Measurements from ENCODE around the gene SPOUT1. TPM values are rescaled to one million over a fixed set of nuclear protein-coding genes. Genes with fewer than 3 reads are reported as not detected.

Gene SPOUT1
- total and polyA plus RNA-seq, 2 of the 13 experiments (the other 11 are each of a cell fraction or from before 2014, with no cell fraction given): 39.0 to 45.8 TPM

DNA sequence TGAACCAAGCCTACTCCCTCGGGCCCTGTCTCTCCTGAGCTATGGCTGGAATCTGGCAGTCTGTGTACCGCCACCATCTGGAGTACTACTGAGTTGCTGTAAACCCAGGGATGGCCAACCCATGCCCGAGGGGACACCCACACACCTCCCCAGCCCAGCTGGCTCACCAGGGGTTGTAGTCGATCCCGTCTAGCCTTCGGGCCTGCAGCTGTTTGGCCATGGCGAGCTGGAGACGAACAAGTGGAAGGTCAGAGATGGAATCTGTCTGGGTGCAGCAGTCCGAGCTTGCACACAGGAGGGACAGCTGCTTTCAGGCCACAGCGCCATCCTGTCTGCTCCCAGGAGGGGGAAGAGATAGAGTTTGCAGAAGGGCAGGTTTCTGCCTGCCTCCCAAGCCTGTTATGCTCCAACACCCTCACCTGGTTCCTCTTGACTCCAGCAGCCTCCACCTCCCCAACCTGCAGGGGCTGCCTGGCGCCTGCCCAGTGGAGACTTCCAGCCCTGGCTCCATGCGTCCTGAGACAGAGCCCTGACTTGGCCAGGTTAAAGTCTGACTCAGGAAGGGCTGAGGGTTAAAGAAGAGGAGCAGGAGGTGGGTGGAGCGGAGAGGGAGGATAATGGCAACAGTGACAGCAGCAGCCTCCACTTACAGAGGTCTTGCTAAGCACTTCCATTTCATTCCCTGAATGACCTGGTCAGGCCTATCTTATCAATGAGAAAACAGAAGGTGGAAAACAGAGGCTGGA, 15.8 kb upstream of the SPOUT1 start (continued):
- TF ChIP-seq, protein P1, sequence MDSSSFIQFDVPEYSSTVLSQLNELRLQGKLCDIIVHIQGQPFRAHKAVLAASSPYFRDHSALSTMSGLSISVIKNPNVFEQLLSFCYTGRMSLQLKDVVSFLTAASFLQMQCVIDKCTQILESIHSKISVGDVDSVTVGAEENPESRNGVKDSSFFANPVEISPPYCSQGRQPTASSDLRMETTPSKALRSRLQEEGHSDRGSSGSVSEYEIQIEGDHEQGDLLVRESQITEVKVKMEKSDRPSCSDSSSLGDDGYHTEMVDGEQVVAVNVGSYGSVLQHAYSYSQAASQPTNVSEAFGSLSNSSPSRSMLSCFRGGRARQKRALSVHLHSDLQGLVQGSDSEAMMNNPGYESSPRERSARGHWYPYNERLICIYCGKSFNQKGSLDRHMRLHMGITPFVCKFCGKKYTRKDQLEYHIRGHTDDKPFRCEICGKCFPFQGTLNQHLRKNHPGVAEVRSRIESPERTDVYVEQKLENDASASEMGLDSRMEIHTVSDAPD (CRISPR knock-in tag; IDR thresholded peaks at IDR 0.05): no peak
- TF ChIP-seq ZNF256 (CRISPR knock-in tag; conservative IDR thresholded peaks at IDR 0.05) (no peak), HNF4G (IDR thresholded peaks at IDR 0.05; ENCODE audit: borderline replicate concordance, low read depth, low read length) (no peak), HNF4G (CRISPR knock-in tag; IDR thresholded peaks at IDR 0.05; ENCODE audit: borderline replicate concordance, low read depth) (no peak), ONECUT2 (CRISPR knock-in tag; IDR thresholded peaks at IDR 0.05) (no peak), GATAD2A (CRISPR knock-in tag; IDR thresholded peaks at IDR 0.05) (no peak), SNAPC4 (CRISPR knock-in tag; IDR thresholded peaks at IDR 0.05) (no peak), NFE2 (CRISPR knock-in tag; IDR thresholded peaks at IDR 0.05) (no peak), ZNF768 (CRISPR knock-in tag; IDR thresholded peaks at IDR 0.05) (no peak), ZNF687 (CRISPR knock-in tag; IDR thresholded peaks at IDR 0.05) (peak; percentile 42), IRF9 (CRISPR knock-in tag; IDR thresholded peaks at IDR 0.05; ENCODE audit: borderline replicate concordance) (0 out of 2 replicates have a peak, but pooled peaks have one; percentile 13), ZNF136 (CRISPR knock-in tag; IDR thresholded peaks at IDR 0.05; ENCODE audit: low read depth) (no peak), ZNF496 (CRISPR knock-in tag; IDR thresholded peaks at IDR 0.05; ENCODE audit: insufficient replicate concordance) (no peak), SALL1 (CRISPR knock-in tag; IDR thresholded peaks at IDR 0.05) (no peak), TEAD2 (CRISPR knock-in tag; IDR thresholded peaks at IDR 0.05) (no peak)
- TF ChIP-seq, protein P2, sequence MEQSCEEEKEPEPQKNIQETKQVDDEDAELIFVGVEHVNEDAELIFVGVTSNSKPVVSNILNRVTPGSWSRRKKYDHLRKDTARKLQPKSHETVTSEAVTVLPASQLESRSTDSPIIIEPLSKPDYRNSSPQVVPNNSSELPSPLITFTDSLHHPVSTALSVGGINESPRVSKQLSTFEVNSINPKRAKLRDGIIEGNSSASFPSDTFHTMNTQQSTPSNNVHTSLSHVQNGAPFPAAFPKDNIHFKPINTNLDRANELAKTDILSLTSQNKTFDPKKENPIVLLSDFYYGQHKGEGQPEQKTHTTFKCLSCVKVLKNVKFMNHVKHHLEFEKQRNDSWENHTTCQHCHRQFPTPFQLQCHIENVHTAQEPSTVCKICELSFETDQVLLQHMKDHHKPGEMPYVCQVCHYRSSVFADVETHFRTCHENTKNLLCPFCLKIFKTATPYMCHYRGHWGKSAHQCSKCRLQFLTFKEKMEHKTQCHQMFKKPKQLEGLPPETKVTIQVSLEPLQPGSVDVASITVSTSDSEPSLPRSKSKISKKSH (CRISPR knock-in tag; IDR thresholded peaks at IDR 0.05; ENCODE audit: borderline replicate concordance): peak; percentile 41; the same call in 1 of the 2 replicates
